PFSK-1 (cell line): ENCODE data around the gene SV2C.

ENCODE experiments used
- POLR2AphosphoS5 ChIP-seq: IDR thresholded peaks from 2 replicates; pipeline ENCODE4 v1.6.1; 2012; ENCODE audit warnings: low read depth, mild to moderate bottlenecking, control low read depth, low read length, moderate library complexity
- SIN3A ChIP-seq: IDR thresholded peaks from 2 replicates; pipeline ENCODE4 v1.6.1; 2012; ENCODE audit warnings: mild to moderate bottlenecking, low read length, moderate library complexity, borderline replicate concordance; ENCODE audit not compliant: insufficient read depth

GRCh38 chr5:76310208-76310607 lies 227.0 kb downstream of the SV2C start:
- no peak for TF ChIP-seq POLR2AphosphoS5
- no peak for TF ChIP-seq SIN3A
